RWPE1 (cell line): Measurements from ENCODE around the gene MFF.
A peak's percentile ranks its signal among the peaks of the same experiment; 100 is the strongest.
"Not testable (repeated sequence)": the region's sequence is repeated elsewhere in the genome, so short reads cannot be mapped to it uniquely, and the experiment has no call there.

Source experiments
- CTCF ChIA-PET: fragments of 350-600 bp; sonication (Branson Sonifier 250); formaldehyde crosslinking; extraction: SDS; loops from one replicate; lab custom pipeline; 2021; lab: Yijun Ruan, JAX
- POLR2A ChIA-PET: fragments of 400-600 bp; formaldehyde crosslinking; extraction: SDS; loops from one replicate; lab custom pipeline; 2020; ENCODE audit warnings: antibody characterized with exemption; ENCODE audit not compliant: low non-redundant PET; lab: Yijun Ruan, JAX
- DNase-seq: peaks from one replicate; pipeline ENCODE4 v3.0.0; 2012; ENCODE audit warnings: low spot score
- H3K27ac ChIP-seq: fragments of 450-650 bp; 2 replicates; pipeline ENCODE4 v1.5.1; 2017
- TF ChIP-seq, protein P1 (sequence below): fragments of 450-650 bp; conservative IDR thresholded peaks from 2 replicates; pipeline ENCODE4 v1.5.1; 2017; ENCODE audit warnings: low read depth, mild to moderate bottlenecking

MFF gene

DNA sequence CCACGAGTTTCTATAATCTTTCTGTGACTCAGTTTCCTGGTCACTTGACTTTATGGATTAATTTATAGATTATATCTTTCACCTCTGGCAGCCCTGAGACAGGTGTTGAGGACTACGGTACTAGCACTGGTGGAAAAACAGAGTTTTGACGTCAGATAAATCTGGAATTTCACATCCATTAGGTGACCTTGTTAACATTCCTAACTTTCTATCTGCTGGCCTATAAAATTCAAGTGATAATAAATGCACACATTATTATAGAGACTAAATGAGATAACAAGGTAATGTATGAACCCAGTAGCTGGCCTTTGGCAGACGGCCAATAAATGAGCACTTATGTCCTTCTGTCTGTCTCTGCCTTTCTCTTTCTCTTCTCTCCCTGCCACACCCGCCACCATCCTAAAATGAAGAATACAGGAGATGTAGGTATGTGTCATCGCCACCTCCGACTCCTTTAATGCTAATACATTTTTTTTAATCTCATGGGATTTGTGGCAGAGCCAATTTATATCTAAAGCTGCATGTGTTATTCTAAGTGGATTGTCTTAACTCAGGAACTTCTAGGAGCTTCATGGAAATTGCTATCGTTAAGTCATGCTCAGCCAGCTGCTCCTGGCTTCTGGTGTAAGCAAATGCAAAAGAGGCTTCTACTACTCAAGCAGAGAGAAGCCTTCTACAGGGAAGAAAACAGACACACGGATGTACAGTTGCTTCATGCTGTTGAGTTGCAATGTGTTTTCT is 51.8 kb downstream of the MFF start:
- ChIA-PET CTCF (interaction anchor here (0.6 kb wide), 1 partner anchor 220 kb away, joined by 4 read pairs; no protein-coding TSS in a partner anchor), POLR2A (no interaction called here)
- TF ChIP-seq, protein P1, sequence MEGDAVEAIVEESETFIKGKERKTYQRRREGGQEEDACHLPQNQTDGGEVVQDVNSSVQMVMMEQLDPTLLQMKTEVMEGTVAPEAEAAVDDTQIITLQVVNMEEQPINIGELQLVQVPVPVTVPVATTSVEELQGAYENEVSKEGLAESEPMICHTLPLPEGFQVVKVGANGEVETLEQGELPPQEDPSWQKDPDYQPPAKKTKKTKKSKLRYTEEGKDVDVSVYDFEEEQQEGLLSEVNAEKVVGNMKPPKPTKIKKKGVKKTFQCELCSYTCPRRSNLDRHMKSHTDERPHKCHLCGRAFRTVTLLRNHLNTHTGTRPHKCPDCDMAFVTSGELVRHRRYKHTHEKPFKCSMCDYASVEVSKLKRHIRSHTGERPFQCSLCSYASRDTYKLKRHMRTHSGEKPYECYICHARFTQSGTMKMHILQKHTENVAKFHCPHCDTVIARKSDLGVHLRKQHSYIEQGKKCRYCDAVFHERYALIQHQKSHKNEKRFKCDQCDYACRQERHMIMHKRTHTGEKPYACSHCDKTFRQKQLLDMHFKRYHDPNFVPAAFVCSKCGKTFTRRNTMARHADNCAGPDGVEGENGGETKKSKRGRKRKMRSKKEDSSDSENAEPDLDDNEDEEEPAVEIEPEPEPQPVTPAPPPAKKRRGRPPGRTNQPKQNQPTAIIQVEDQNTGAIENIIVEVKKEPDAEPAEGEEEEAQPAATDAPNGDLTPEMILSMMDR = no peak
- no peak overlapping the region for H3K27ac ChIP-seq
- DNase-seq = no peak

DNA sequence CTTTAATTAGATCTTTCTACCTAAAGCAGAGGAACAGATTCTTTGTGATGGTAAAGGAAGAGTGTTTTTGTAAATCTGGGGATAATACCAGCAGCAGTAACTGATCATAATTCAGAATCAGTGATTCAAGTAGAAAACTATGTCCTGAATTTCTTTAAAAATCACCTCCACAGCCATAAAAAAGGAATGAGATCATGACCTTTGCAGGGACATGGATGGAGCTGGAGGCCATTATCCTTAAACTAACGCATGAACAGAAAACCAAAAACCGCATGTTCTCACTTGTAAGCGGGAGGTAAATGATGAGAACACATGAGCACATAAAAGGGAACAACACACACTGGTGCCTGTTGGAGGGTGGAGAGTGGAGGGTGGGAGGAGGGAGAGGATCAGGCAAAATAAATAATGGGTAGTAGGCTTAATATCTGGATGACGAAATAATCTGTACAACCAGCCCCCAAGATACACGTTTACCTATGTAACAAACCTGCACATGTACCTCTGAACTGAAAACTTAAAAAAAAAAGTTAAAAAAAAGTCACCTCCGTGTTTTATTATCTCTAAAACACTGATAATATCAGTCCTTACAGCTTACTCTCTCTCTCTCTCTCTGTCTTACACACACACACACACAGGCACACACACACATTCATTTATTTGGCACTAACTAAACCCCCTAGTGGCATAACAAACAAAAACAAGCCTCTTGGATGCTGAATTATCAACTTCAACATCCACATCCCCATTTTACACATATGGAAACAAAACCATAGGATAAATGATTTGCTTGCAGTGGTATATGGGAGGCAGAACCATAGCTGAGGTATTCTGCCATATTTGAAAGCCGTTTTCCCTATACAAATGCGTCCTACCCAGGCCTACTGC is 52.7 kb downstream of the MFF start:
- TF ChIP-seq, protein P1 = no peak
- no peak overlapping the region for H3K27ac ChIP-seq
- ChIA-PET CTCF (interaction anchor here (0.6 kb wide), 1 partner anchor 219 kb away, joined by 4 read pairs; no protein-coding TSS in a partner anchor), POLR2A (no interaction called here)
- no peak for DNase-seq

DNA sequence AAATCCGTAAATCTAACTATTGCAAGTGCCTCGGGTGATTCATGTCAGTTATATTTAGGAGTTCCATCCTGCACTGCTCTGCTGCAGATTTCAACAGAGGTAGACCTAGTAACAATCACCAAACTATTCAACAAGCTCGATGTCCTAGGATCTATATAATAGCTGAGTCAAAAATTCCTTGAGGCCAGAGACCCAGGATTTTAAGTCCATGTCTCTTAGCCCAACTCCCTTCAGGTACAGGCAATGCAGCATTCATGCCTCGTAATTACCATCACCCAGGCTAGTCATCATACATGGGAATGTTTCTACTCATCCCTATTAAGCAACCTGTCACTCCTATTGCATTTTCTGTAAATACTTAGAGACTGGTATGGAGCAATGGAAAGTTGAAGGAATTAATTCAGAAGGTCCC is 53.3 kb downstream of the MFF start:
- DNase-seq = peak; percentile 58
- TF ChIP-seq, protein P1 = no peak
- no peak overlapping the region for H3K27ac ChIP-seq
- ChIA-PET CTCF (no interaction called here), POLR2A (no interaction called here)

DNA sequence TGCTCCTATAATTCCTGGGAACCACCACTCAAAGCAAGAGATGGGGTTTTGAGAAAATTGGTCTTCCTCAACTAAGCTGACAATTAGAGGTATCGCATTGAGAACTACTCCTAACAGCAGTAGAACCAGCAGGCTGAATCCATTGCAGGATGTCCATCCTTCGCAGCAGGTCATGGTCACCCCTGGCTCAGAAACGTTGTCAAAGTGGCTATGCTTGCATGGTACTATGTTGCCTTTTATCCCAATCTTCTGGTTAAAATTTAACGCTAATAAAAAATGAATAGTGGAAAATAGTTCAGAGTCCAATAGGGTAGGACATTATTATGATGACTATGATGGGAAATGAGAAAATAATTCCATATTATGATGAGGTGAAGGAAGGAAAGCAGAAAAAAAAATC is 54.0 kb downstream of the MFF start, which contains the start of gene TM4SF20:
Gene TM4SF20 (minus strand): TSS at position 212 of the 400 bp plus-strand sequence. CDS start 38 bp downstream, at position 174.
- CTCF ChIA-PET = no interaction called here
- POLR2A ChIA-PET = no interaction called here
- TF ChIP-seq, protein P1 = no peak
- no peak for DNase-seq
- no peak within 1 kb of the TSS for H3K27ac ChIP-seq

DNA sequence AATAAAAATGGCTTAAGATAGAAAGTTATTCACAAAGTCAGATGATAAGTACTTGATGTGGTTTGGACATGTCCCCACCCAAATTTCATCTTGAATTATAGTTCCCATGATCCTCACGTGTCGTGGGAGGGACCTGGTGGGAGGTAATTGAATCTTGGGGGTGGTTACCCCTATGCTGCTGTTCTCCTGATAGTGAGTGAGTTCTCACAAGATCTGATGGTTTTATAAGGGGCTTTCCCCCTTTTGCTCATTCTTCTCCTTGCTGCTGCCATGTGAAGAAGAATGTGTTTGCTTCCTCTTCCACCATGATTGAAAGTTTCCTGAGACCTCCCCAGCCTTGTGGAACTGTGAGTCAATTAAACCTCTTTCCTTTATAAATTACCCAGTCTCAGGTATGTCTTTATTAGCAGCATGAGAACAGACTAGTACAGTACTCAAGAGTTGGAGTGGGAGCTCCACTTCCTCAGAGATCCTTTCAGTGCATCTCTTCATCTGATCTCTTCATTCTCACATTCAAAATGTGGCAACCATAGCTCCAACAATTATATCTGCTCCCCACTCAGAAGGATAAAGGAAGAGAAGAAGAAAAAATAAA is 57.3 kb downstream of the MFF start:
- DNase-seq, H3K27ac ChIP-seq, POLR2A ChIA-PET: not testable (repeated sequence)
- CTCF ChIA-PET = interaction anchor here (0.7 kb wide), 1 partner anchor 23 kb away, joined by 3 read pairs; no protein-coding TSS in a partner anchor

DNA sequence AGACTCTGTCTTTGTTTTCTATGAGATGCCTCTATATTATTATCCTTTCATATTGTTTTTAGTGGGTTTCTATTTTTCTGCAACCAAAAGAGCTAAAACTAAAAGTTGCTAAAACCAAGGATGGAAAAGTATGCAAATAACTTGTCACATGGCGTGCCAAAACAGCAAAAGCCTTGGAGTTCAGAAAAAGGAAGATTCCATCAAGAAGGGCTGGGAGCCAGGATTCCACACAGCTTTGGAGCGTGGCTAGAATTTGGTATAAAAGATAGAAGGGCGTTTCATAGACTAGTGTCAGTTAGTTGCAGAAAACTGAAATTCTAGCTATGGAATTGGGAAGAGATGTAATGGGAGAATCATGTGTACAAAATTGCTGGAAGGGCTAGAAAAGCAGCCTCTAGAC is 58.6 kb downstream of the MFF start:
- H3K27ac ChIP-seq = no peak overlapping the region
- POLR2A ChIA-PET = no interaction called here
- no peak for DNase-seq
- CTCF ChIA-PET = no interaction called here
- TF ChIP-seq, protein P1 = no peak
